ENCODE results near the gene KY.

KY gene

GRCh38 chr3:134643150-134643675, 7.6 kb downstream of the KY start:
- no peak for DNase-seq

- no peak for DNase-seq
These were observed 8.2 kb downstream of the KY start for GRCh38 chr3:134642445-134643149.

- no peak for DNase-seq
These were observed 9.0 kb downstream of the KY start for GRCh38 chr3:134641671-134642300.

GRCh38 chr3:134640872-134641470, 9.9 kb downstream of the KY start:
- no peak for DNase-seq

GRCh38 chr3:134640378-134640777, 10.4 kb downstream of the KY start:
- no peak for DNase-seq

GRCh38 chr3:134638385-134639030, 12.3 kb downstream of the KY start:
- no peak for DNase-seq

- no peak for DNase-seq
These were observed 14.4 kb downstream of the KY start for GRCh38 chr3:134636406-134636805.

GRCh38 chr3:134630506-134630905, 20.3 kb downstream of the KY start:
- DNase-seq, result no peak

- no peak for DNase-seq
These were observed 21.9 kb downstream of the KY start for GRCh38 chr3:134628884-134629283.

- DNase-seq, result no peak
These were observed 23.0 kb downstream of the KY start for GRCh38 chr3:134627831-134628230.

- no peak for DNase-seq
These were observed 24.7 kb downstream of the KY start for GRCh38 chr3:134625885-134626741.

- no peak for DNase-seq
These were observed 25.4 kb downstream of the KY start for GRCh38 chr3:134625462-134625861.

- DNase-seq, result no peak
These were observed 26.1 kb downstream of the KY start for GRCh38 chr3:134624537-134625287.

GRCh38 chr3:134623615-134624245, 27.1 kb downstream of the KY start:
- DNase-seq, result no peak

- no peak for DNase-seq
These were observed 27.9 kb downstream of the KY start for GRCh38 chr3:134622806-134623365.

GRCh38 chr3:134621854-134622253, 29.0 kb downstream of the KY start:
- no peak for DNase-seq

GRCh38 chr3:134620476-134621115, 30.2 kb downstream of the KY start:
- DNase-seq, result no peak

GRCh38 chr3:134619884-134620445, 30.9 kb downstream of the KY start:
- DNase-seq, result no peak

- DNase-seq, result no peak
These were observed 31.6 kb downstream of the KY start for GRCh38 chr3:134619301-134619615.

Measured in activated CD4-positive, alpha-beta T cell treated with anti-CD3 and anti-CD28 coated beads for 4 hours (primary cell).